A673 (cell line): Measurements from ENCODE around the gene AMZ1. TPM values are rescaled to one million over a fixed set of nuclear protein-coding genes. Genes with fewer than 3 reads are reported as not detected.
"Not testable (repeated sequence)": the region's sequence is repeated elsewhere in the genome, so short reads cannot be mapped to it uniquely, and the experiment has no call there.

Experiments
- BruUV-seq: library from RNA; stranded (reverse); fragments of 400-500 nt; replicated peaks from 2 replicates; lab custom pipeline; 2021; lab: Mats Ljungman, UMichigan
- CTCF ChIA-PET: fragments of 300-600 bp; sonication (Branson Sonifier 250); formaldehyde crosslinking; loops from one replicate; lab custom pipeline; 2022; ENCODE audit warnings: antibody characterized with exemption; lab: Charles Lee
- POLR2A ChIA-PET: fragments of 300-600 bp; sonication (Branson Sonifier 250); formaldehyde crosslinking; loops from one replicate; lab custom pipeline; 2022; ENCODE audit warnings: antibody characterized with exemption; ENCODE audit not compliant: low non-redundant PET; lab: Charles Lee
- DNase-seq: peaks from one replicate; pipeline ENCODE4 v3.0.0-alpha.2; 2015; ENCODE audit warnings: low spot score
- H3K27ac ChIP-seq: fragments of 200-600 bp; sonication (generic); 2 replicates; pipeline ENCODE4 v1.5.1; 2016; ENCODE audit warnings: mixed run types, low read depth, mild to moderate bottlenecking, mixed read lengths, antibody characterized with exemption, low read length; ENCODE audit not compliant: poor library complexity, severe bottlenecking
- H3K27me3 ChIP-seq: fragments of 200-600 bp; sonication (generic); replicated peaks from 2 replicates; pipeline ENCODE4 v1.6.1; 2017; ENCODE audit warnings: mixed run types, low read depth, mild to moderate bottlenecking, mixed read lengths, antibody characterized with exemption, low read length; ENCODE audit not compliant: insufficient read depth, poor library complexity
- H3K36me3 ChIP-seq: fragments of 200-600 bp; sonication (generic); 2 replicates; pipeline ENCODE4 v1.6.1; 2016; ENCODE audit warnings: mixed run types, mild to moderate bottlenecking, mixed read lengths, antibody characterized with exemption, low read length; ENCODE audit not compliant: insufficient read depth, poor library complexity, severe bottlenecking
- H3K4me1 ChIP-seq: fragments of 200-600 bp; sonication (generic); 2 replicates; pipeline ENCODE4 v1.6.1; 2017; ENCODE audit warnings: mixed run types, mild to moderate bottlenecking, mixed read lengths, antibody characterized with exemption, low read length; ENCODE audit not compliant: insufficient read depth, poor library complexity, severe bottlenecking
- H3K4me3 ChIP-seq: fragments of 200-600 bp; sonication (generic); 2 replicates; pipeline ENCODE4 v1.5.1; 2016; ENCODE audit warnings: low read depth, mixed run types, mild to moderate bottlenecking, mixed read lengths, low read length; ENCODE audit not compliant: poor library complexity, severe bottlenecking
- H3K9me3 ChIP-seq: fragments of 200-600 bp; sonication (generic); 2 replicates; pipeline ENCODE4 v1.6.1; 2016; ENCODE audit warnings: mixed run types, low read depth, mild to moderate bottlenecking, mixed read lengths, antibody characterized with exemption, low read length; ENCODE audit not compliant: poor library complexity, severe bottlenecking
- EZH2 ChIP-seq: fragments of 200-600 bp; sonication (generic); IDR thresholded peaks from 2 replicates; pipeline ENCODE4 v1.6.1; 2017; ENCODE audit warnings: borderline replicate concordance, low read depth, mild to moderate bottlenecking, mixed read lengths, antibody characterized with exemption, low read length; ENCODE audit not compliant: poor library complexity, severe bottlenecking
- intact Hi-C: fragments of 100-400 bp; cut with micrococcal nuclease; formaldehyde crosslinking; loops from one replicate; pipeline ENCODE4 v1.10.0; 2022; ENCODE audit not compliant: unreplicated experiment
- total RNA-seq: library from RNA; stranded (reverse); gene quantifications from 2 replicates; pipeline ENCODE4 v1.2.3, GENCODE V29; 2021
- TF ChIP-seq, protein P1 (sequence below): fragments of 300-800, 200-600 bp; sonication (generic); conservative IDR thresholded peaks from 2 replicates; pipeline ENCODE4 v1.5.1; 2017; ENCODE audit warnings: low read depth, mild to moderate bottlenecking, antibody characterized with exemption, low read length, moderate library complexity, mixed read lengths

The AMZ1 gene
- total RNA-seq, 1 experiment from 2014 or later = not detected

DNA sequence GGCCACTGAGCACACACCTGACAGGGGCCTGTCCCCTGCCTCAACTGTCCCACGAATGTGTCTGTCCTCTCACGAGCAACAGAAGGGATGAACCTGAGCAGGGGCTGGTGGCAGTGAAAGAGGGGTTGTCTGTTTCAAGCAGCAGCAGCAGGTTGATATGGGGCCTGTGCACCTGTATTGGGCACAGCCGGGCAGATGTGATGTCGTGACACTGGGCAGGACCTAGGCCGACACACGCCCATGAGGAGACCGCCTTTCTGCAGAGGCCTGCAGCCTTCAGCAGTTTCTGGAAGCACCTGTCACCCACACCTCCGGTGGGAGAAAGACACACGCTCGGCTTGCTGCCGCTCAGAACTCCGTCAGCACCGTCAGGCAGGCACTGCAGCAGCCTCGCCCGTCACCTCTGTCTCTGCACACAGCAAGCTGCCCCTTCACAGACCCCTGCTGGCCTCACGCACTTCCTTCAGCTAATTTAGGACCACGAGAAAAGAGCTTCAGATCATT lies 48.5 kb downstream of the AMZ1 start:
- Histone ChIP-seq H3K27ac (no peak overlapping the region), H3K4me1 (peaks cover 9% of the 10 kb centered on the region), H3K4me3 (no peak overlapping the region), H3K27me3 (no peaks in the 10 kb centered on the region), H3K36me3 (no peaks in the 10 kb centered on the region), H3K9me3 (no peaks in the 10 kb centered on the region)
- intact Hi-C loops = no loop called here
- CTCF ChIA-PET = no interaction called here
- BruUV-seq = no TSS peak
- POLR2A ChIA-PET = no interaction called here
- DNase-seq = no peak
- TF ChIP-seq EZH2 = no peak
- TF ChIP-seq, protein P1, sequence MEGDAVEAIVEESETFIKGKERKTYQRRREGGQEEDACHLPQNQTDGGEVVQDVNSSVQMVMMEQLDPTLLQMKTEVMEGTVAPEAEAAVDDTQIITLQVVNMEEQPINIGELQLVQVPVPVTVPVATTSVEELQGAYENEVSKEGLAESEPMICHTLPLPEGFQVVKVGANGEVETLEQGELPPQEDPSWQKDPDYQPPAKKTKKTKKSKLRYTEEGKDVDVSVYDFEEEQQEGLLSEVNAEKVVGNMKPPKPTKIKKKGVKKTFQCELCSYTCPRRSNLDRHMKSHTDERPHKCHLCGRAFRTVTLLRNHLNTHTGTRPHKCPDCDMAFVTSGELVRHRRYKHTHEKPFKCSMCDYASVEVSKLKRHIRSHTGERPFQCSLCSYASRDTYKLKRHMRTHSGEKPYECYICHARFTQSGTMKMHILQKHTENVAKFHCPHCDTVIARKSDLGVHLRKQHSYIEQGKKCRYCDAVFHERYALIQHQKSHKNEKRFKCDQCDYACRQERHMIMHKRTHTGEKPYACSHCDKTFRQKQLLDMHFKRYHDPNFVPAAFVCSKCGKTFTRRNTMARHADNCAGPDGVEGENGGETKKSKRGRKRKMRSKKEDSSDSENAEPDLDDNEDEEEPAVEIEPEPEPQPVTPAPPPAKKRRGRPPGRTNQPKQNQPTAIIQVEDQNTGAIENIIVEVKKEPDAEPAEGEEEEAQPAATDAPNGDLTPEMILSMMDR = no peak

GRCh38 chr7:2737005-2737743 lies 49.2 kb downstream of the AMZ1 start:
- H3K27ac ChIP-seq, POLR2A ChIA-PET, BruUV-seq, H3K27me3 ChIP-seq, intact Hi-C loops, H3K36me3 ChIP-seq, H3K9me3 ChIP-seq, CTCF ChIA-PET, DNase-seq, H3K4me3 ChIP-seq, H3K4me1 ChIP-seq: not testable (repeated sequence)

GRCh38 chr7:2737771-2738540 lies 50.0 kb downstream of the AMZ1 start:
- Histone ChIP-seq H3K36me3 (no peaks in the 10 kb centered on the region), H3K4me1 (peaks cover 9% of the 10 kb centered on the region), H3K4me3 (no peak overlapping the region), H3K27me3 (no peaks in the 10 kb centered on the region), H3K9me3 (no peaks in the 10 kb centered on the region), H3K27ac (no peak overlapping the region)
- ChIA-PET POLR2A (no interaction called here), CTCF (no interaction called here)
- no peak for TF ChIP-seq EZH2
- TF ChIP-seq, protein P1 = no peak
- no TSS peak for BruUV-seq
- DNase-seq = no peak
- intact Hi-C loops = no loop called here
